Thoracic aorta (tissue), 2 donors: Measurements from ENCODE around the gene LPAR3. TPM values are rescaled to one million over a fixed set of nuclear protein-coding genes. Genes with fewer than 3 reads are reported as not detected.

ENCODE experiments used
- ATAC-seq: fragments of 150-250 bp; one replicate; pipeline ENCODE4 v1.8.0; 2017; ENCODE audit warnings: low read depth; ENCODE audit not compliant: insufficient number of reproducible peaks, low FRiP score
- DNase-seq: peaks from one replicate; pipeline ENCODE4 v3.0.0-alpha.2; 2020; ENCODE audit warnings: low spot score
- H3K27ac ChIP-seq, 2 donors: fragments of 200-600 bp; sonication (generic); 1 replicate in 1 of 2; 2 replicates in 1 of 2; pipeline ENCODE4 v1.5.1; 2016; ENCODE audit warnings: mild to moderate bottlenecking in 2 of 2, moderate library complexity in 2 of 2
- H3K27me3 ChIP-seq: fragments of 200-600 bp; sonication (generic); replicated peaks from 2 replicates; pipeline ENCODE4 v1.6.0; 2016; ENCODE audit warnings: mild to moderate bottlenecking; ENCODE audit not compliant: insufficient read depth
- H3K36me3 ChIP-seq: fragments of 200-600 bp; sonication (generic); one replicate; pipeline ENCODE4 v1.5.1; 2016
- H3K4me1 ChIP-seq, 2 donors: fragments of 200-600 bp; sonication (generic); 1 replicate in 1 of 2; 2 replicates in 1 of 2; pipeline versions ENCODE4 v1.5.1 to v1.6.0; 2016; ENCODE audit warnings: low read depth in 2 of 2, mild to moderate bottlenecking in 1 of 2; ENCODE audit not compliant: control insufficient read depth in 1 of 2
- H3K4me3 ChIP-seq: fragments of 200-600 bp; sonication (generic); 2 replicates; pipeline ENCODE4 v1.5.1; 2016; ENCODE audit warnings: mild to moderate bottlenecking
- H3K9me3 ChIP-seq: fragments of 200-600 bp; sonication (generic); 2 replicates; pipeline ENCODE4 v1.5.1; 2016
- total RNA-seq, 2 donors: library from RNA; depleted of rRNA; stranded (reverse); fragments of >200 nt; gene quantifications; one replicate each; pipeline versions ENCODE4 v1.1.0 to v1.2.3, GENCODE V29; 2016
- TF ChIP-seq, protein P1 (sequence below): fragments of 200-600 bp; sonication (generic); IDR thresholded peaks from one replicate; pipeline ENCODE4 v1.5.1; 2019; ENCODE audit warnings: antibody characterized with exemption

Gene LPAR3, protein sequence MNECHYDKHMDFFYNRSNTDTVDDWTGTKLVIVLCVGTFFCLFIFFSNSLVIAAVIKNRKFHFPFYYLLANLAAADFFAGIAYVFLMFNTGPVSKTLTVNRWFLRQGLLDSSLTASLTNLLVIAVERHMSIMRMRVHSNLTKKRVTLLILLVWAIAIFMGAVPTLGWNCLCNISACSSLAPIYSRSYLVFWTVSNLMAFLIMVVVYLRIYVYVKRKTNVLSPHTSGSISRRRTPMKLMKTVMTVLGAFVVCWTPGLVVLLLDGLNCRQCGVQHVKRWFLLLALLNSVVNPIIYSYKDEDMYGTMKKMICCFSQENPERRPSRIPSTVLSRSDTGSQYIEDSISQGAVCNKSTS
- total RNA-seq: 1 to 10 TPM; 1.1 to 2.7 TPM

DNA sequence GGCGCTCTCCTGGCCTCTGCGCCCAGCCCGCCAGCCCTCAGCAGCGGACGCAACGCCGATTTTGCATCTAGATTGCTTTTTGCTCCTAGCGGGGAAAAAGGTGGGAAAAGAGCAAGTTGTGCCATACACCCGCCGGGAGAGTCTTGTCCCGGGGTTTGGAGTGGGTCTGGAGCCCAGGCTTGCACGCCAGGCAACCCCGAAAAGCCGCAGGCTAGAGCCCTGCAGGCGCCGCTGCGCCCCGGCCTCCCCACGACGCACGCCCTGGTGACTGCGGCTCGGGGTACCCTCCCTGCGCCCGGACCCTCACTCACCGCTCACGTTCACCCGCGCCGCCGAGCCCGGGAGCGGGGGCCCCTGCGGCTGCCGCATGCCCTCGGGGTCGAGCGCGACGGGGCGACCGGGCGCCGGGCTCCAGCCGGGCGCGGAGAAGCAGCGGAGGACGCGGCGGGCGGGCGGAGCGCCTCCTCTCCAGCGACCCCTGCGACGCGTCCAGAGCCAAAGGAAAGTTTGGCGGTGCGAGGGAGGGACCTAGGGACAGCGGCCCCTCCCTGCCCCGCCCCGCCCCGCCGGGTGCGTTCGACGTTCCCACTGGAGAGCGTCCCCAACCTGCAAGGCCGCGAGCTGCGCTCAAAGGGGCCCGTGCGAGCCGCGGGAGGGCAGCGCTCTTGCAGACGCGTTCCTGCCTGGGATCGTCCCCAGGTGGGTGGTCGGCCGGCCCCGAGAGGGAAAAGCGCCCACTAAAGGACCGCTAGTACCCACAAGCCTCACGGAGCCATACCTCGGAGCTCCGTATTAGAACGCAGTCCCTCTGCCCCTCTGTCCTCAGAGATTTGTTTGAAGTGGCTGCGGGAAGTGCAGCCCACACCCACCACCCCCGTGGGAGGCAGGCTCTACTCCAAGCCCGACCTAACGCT, at the start of gene LPAR3:
TSS of gene LPAR3 (minus strand) at position 502 of the 914 bp plus-strand sequence. CDS start 27,086 bp downstream, outside the sequence.
- ATAC-seq (no peak), DNase-seq (no peak)
- Histone ChIP-seq H3K36me3 (no peaks in the 10 kb centered on the region), H3K27me3 (no peaks in the 10 kb centered on the region), H3K4me1 (peaks cover 4 to 9% of the 10 kb centered on the region in 2 donors), H3K9me3 (no peaks in the 10 kb centered on the region), H3K27ac (no peak within 1 kb of the TSS), H3K4me3 (peak within 1 kb of the TSS; percentile 53)
- TF ChIP-seq, protein P1, sequence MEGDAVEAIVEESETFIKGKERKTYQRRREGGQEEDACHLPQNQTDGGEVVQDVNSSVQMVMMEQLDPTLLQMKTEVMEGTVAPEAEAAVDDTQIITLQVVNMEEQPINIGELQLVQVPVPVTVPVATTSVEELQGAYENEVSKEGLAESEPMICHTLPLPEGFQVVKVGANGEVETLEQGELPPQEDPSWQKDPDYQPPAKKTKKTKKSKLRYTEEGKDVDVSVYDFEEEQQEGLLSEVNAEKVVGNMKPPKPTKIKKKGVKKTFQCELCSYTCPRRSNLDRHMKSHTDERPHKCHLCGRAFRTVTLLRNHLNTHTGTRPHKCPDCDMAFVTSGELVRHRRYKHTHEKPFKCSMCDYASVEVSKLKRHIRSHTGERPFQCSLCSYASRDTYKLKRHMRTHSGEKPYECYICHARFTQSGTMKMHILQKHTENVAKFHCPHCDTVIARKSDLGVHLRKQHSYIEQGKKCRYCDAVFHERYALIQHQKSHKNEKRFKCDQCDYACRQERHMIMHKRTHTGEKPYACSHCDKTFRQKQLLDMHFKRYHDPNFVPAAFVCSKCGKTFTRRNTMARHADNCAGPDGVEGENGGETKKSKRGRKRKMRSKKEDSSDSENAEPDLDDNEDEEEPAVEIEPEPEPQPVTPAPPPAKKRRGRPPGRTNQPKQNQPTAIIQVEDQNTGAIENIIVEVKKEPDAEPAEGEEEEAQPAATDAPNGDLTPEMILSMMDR: no peak

DNA sequence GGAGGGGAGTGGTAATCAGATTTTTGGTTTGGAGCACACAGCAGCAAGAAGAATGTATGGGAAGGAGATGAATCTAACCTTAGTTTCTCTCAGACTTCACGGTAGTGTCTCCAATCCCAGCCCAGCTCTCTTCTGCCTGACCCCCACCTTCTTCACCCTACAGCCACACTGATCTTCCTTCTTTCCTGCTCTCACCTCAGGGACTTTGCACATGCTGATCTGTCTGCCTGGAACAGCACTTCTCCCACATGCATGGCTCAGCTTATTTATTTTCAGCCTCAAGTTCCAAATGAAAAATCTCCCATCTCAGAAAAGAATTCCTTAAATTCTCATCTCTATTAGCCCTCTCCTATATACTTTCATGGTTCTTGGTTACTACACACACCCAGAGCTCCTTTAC, 48.8 kb upstream of the LPAR3 start:
- Histone ChIP-seq H3K27ac (no peak overlapping the region), H3K4me1 (peaks cover 6 to 11% of the 10 kb centered on the region in 2 donors), H3K4me3 (no peak overlapping the region), H3K36me3 (no peaks in the 10 kb centered on the region), H3K27me3 (no peaks in the 10 kb centered on the region), H3K9me3 (no peaks in the 10 kb centered on the region)
- TF ChIP-seq, protein P1: no peak
- DNase-seq: no peak
- no peak for ATAC-seq

DNA sequence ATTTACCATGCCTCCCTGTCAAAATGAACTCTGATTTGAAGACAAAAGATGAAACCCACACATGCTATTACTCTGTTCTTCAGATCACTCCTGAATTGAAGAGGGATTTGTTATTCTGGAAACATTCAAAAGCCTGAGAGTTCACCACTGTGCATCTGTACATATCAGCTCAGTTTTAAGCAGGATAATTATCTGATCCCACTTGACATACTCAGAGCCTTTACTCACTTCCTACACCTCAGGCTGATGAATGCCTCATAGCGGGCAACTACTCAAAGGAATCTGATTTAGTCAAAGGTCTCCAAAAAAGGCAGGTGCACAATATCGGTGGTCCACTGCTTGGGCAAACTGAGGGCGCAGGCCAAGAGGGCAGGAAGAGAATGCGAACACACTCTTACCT, 47.5 kb upstream of the LPAR3 start:
- ATAC-seq: no peak
- TF ChIP-seq, protein P1: no peak
- Histone ChIP-seq H3K36me3 (no peaks in the 10 kb centered on the region), H3K27me3 (no peaks in the 10 kb centered on the region), H3K4me1 (peaks cover 0 to 7% of the 10 kb centered on the region in 2 donors), H3K4me3 (no peak overlapping the region), H3K27ac (no peak overlapping the region), H3K9me3 (no peaks in the 10 kb centered on the region)
- DNase-seq: no peak

DNA sequence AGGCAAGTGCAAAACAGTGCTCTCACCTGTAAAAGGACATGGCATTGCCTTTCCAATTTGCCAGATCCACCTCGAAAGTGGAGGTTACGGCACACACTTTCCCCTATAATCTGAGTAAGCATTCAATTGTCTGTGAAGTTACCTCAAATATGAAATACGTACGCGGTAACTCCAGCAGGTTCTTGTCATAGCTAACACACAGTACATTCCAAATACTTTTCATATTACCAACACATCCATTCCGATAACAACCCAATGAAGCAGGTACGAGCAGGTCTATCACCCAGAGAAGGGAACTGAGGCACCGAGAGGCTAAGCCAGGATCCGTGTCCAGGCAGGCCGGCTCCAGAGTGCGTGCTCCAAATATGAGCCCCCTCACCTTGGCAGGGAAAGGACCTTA, 46.8 kb upstream of the LPAR3 start:
- DNase-seq (no peak), ATAC-seq (no peak)
- TF ChIP-seq, protein P1: no peak
- no peaks in the 10 kb centered on the region for H3K27me3 ChIP-seq
- no peak overlapping the region for H3K4me3 ChIP-seq
- H3K27ac ChIP-seq: no peak overlapping the region
- no peaks in the 10 kb centered on the region for H3K9me3 ChIP-seq
- H3K4me1 ChIP-seq: peaks cover 0 to 7% of the 10 kb centered on the region in 2 donors
- no peaks in the 10 kb centered on the region for H3K36me3 ChIP-seq

DNA sequence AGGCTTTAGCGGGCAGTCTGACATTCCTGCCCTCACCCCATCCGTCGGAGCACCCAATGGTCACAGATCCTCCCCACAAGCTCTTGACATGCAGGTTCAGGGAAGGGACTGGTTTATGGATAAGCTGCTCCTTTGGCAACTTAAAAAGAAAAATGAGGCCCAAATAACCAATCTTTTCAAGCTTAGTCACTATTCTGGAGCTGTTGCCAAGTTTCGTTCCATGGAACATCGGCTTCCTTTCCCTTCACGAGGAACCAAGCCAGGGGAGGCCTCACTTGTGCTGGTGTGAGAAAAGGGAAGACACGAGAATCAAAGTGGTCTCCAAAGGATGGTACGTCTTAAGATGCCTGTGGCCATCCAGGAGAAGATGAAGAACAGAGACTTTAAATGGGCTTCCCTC, 46.1 kb upstream of the LPAR3 start:
- Histone ChIP-seq H3K4me1 (peaks cover 0 to 7% of the 10 kb centered on the region in 2 donors), H3K36me3 (no peaks in the 10 kb centered on the region), H3K4me3 (no peak overlapping the region), H3K27ac (no peak overlapping the region), H3K27me3 (no peaks in the 10 kb centered on the region), H3K9me3 (no peaks in the 10 kb centered on the region)
- TF ChIP-seq, protein P1: no peak
- ATAC-seq (no peak), DNase-seq (no peak)
